Measurements from ENCODE around the gene ANAPC13. TPM values are rescaled to one million over a fixed set of nuclear protein-coding genes. Genes with fewer than 3 reads are reported as not detected.

ANAPC13 gene
- total and polyA plus RNA-seq, 2 of the 13 experiments (the other 11 are each of a cell fraction or from before 2014, with no cell fraction given), result 48.7 to 69.1 TPM

GRCh38 chr3:134485718-134486576, at the start of gene ANAPC13, which contains the start of gene CEP63 (continued):
- TF ChIP-seq ZNF556 (CRISPR knock-in tag; IDR thresholded peaks at IDR 0.05; ENCODE audit: borderline replicate concordance), result peak; percentile 70; the same call in 1 of the 2 replicates
- 0 out of 2 replicates have a peak, but pooled peaks have one; percentile 1 for TF ChIP-seq GFI1 (CRISPR knock-in tag; IDR thresholded peaks at IDR 0.05; ENCODE audit: borderline replicate concordance)
- peak; percentile 81 for TF ChIP-seq SALL1 (CRISPR knock-in tag; IDR thresholded peaks at IDR 0.05)
- peak; percentile 41 for TF ChIP-seq ETV5 (CRISPR knock-in tag; IDR thresholded peaks at IDR 0.05; ENCODE audit: borderline replicate concordance)
- 0 out of 2 replicates have a peak, but pooled peaks have one; percentile 71 for TF ChIP-seq SNAI1 (CRISPR knock-in tag; IDR thresholded peaks at IDR 0.05; ENCODE audit: borderline replicate concordance)
- TF ChIP-seq HDAC6 (IDR thresholded peaks at IDR 0.05; ENCODE audit: low read depth, low read length), result no peak
- peak; percentile 92 for TF ChIP-seq KLF12 (CRISPR knock-in tag; IDR thresholded peaks at IDR 0.05; ENCODE audit: borderline replicate concordance)
- peak; percentile 55; the same call in 1 of the 2 replicates for TF ChIP-seq CBFB (CRISPR knock-in tag; IDR thresholded peaks at IDR 0.05)
- peak; percentile 98 for TF ChIP-seq PRDM10 (CRISPR knock-in tag; IDR thresholded peaks at IDR 0.05; ENCODE audit: low read depth)

Data from HepG2 (cell line).